GM21381 (cell line): Measurements from ENCODE around the gene FILIP1.
A peak's percentile ranks its signal among the peaks of the same experiment; 100 is the strongest.

Source experiments
- ATAC-seq: cut with Tn5 transposase; IDR thresholded peaks from one replicate; pipeline ENCODE4 v1.9.1; 2021; ENCODE audit warnings: mild to moderate bottlenecking, moderate library complexity; ENCODE audit not compliant: unreplicated experiment

FILIP1 gene

DNA sequence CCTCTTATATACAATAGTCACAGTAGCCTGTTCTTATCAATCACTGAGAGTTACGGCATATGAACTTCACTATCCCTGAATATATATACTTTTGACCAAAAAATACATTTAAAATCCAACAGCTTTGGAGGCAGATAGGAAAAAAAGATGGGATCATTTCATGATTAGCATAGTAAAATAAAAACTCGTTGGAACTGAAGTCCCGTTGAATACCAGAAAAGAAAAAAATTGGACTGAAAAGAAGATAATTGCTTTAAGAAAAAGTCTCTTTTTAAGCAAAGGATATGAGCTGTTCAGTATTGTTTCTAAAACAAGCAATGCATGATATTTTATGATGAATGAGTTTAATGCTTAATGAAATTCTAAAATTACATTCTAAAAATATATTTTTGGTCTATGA, 4.4 kb upstream of the FILIP1 start:
- no peak for ATAC-seq

- no peak for ATAC-seq
Observed at GRCh38 chr6:75495011-75495410, 1.4 kb upstream of the FILIP1 start.

DNA sequence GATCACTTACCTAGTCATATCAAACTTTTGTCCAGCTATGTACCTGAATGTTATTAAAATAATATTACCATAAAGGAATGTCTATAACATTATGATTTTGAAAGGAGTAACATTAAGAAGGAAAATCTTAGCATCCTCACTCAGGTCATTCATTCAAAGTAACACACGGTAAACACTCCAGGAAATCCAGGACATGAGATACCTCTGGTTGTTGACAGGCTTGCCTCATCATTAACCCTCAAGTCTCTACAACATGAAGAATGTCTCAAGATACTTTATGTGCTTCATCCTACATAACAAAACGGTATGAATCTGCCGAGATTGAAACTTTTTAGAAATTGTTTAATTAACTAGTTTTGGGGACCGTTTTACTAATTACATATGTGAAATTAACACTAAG, 690 bp upstream of the FILIP1 start:
- ATAC-seq = no peak

DNA sequence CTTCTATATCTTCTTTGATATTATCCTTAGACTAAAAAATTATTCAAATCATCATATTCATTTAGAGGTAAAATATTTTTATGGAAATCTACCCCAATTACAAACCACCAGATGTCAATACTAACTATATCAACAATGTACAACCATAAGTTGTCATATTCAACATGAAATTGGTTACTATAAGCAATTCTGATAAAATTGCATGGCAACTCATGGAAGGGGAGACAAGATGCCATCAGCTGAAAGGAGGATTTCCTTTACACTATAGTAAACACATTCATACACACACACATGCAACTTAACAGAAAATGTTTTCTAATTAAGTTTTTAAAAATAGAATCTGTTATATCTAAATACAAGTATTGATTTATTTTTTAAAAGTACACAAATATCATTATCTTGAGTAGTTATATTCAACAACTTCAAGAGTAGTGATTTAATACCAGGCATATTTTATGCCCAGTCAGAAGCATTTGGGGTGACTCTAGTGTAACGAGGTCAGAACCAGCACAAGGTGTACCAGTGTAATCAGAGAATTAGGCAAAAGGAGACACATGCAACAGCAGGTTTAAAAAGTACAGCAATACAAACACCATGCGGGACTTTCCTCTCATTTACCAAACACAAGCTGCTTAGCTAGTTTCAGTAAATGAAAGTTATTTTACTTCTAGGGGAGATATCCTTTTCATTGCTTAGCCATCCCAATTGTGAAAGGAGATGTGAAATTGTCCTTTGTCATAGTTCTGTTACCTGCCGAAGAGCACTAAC, 1.0 kb downstream of the FILIP1 start:
- ATAC-seq = no peak

GRCh38 chr6:75491291-75491690, 2.3 kb downstream of the FILIP1 start:
- no peak for ATAC-seq

- ATAC-seq = no peak
Observed at GRCh38 chr6:75490706-75491105, 2.9 kb downstream of the FILIP1 start.

GRCh38 chr6:75489025-75489424, 4.6 kb downstream of the FILIP1 start:
- ATAC-seq = no peak

- ATAC-seq = no peak
Observed at GRCh38 chr6:75488033-75488432, 5.6 kb downstream of the FILIP1 start.

GRCh38 chr6:75486850-75487518, 6.6 kb downstream of the FILIP1 start:
- no peak for ATAC-seq

- ATAC-seq = peak; percentile 98
Observed at GRCh38 chr6:75484535-75484934, 9.1 kb downstream of the FILIP1 start.

- no peak for ATAC-seq
Observed at GRCh38 chr6:75483136-75483952, 10.3 kb downstream of the FILIP1 start.

- ATAC-seq = no peak
Observed at GRCh38 chr6:75481936-75482593, 11.5 kb downstream of the FILIP1 start.

DNA sequence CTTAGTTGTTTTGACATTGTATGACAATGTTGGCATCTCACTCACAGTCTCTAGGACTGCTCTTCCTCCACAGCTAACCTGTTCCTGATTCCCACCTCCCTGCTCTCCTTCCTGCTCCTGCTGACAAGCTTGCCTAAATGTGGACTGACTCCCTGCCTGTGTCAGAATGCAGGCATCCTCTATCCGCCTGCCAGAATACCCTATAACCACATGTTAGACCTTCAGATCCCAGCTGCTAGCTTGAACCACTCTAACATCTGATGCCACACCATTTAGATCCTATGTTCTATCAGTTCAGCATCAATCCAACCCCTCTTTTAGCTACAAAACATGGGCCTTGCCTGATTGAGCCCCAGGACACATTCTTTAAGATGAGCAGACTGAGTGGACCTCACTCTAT, 12.2 kb downstream of the FILIP1 start:
- ATAC-seq = no peak

- ATAC-seq = no peak
Observed at GRCh38 chr6:75480425-75480824, 13.2 kb downstream of the FILIP1 start.

DNA sequence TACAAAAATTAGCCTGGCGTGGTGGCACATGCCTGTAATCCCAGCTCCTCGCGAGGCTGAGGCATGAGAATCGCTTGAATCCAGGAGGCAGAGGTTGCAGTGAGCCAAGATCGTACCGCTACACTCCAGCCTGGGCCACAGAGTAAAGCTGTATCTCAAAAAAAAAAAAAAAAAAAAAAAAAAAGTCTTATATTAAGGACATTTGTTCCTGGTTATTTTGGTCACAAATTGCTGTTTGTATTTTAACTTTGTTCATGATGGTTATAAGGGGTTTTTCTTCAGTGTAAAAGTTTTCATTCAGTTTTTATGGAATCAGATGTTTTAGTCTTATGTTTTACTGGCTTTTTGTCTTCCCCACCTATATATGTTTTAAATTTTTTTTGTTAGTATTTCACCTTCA, 13.9 kb downstream of the FILIP1 start:
- ATAC-seq = no peak

- no peak for ATAC-seq
Observed at GRCh38 chr6:75478929-75479328, 14.7 kb downstream of the FILIP1 start.

GRCh38 chr6:75472885-75473284, 20.7 kb downstream of the FILIP1 start:
- ATAC-seq = no peak

DNA sequence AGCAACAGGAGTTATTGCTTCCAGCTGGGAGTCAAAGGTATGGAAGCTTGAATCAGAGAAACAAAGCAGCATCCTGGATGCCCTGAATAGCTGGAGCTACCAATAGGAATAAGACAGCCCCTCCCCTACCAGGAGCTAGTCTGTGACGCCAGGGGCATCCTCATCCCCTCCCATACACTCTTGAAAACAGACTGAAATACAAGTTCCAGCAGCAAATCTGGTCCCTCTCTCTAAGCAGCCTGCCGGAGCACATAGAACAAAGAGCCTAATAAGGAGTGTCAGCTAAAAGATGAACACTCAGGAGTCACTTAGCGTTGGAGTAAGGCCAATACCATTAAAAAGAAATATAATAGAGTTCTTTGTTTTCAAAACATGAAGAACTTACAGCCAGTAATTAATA, 25.6 kb downstream of the FILIP1 start:
- no peak for ATAC-seq

- no peak for ATAC-seq
Observed at GRCh38 chr6:75467284-75467683, 26.3 kb downstream of the FILIP1 start.

DNA sequence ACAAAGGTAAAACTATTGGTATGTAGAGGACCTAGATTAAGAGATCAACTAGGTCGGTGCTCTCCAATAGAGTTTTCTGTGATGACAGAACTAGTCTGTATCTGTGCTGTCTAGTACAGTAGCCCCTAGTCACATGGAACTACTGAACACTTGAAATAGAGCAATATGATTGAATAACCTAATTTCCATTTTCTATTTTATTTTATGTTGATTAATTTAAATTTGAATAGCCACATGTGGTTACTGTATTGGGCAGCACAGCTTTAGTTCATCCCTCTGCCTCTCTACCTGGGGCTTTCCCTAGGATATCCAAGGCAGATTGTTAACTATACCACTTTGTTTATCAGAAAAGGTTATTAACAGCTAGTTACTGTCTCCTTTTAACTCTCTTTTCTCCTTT, 27.0 kb downstream of the FILIP1 start:
- ATAC-seq = no peak

DNA sequence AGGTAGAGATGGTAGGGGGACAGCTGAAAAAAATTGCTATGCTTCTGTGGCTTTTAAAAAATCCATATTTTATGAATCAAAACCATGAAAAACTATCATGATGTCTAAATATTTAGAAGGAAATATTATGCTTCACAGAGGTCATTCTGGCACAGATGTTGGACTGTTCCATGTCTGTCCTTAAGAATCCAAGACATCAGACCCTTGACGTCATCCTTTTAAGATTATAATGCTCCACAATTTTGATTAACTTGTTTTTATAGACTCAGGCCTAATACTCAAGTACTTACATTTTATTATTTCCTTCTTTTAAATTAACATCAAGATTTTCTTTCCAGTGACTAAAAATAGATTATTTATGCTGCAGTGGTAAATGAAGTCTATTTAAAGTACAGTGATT, 29.7 kb downstream of the FILIP1 start:
- no peak for ATAC-seq
